Activated T-helper 2 cell treated with anti-CD3 and anti-CD28 coated beads, Interferon-gamma antibody, Interleukin-2, Interleukin-4, amounts not matched to agents 10 μg/mL and 5 μg/mL and 100 μg/mL, durations not matched to agents 14 hours and 24 hours and 36 hours (primary cell): ENCODE measurements around the gene POLR2C. TPM values are rescaled to one million over a fixed set of nuclear protein-coding genes. Genes with fewer than 3 reads are reported as not detected.

Experiments used
- DNase-seq: peaks from one replicate; pipeline ENCODE4 v3.0.0; 2021; ENCODE audit warnings: low spot score
- H3K27ac Mint-ChIP-seq: one replicate; pipeline ENCODE4 v1.8.0; 2021; ENCODE audit warnings: mixed read lengths
- H3K27me3 Mint-ChIP-seq: one replicate; pipeline ENCODE4 v1.8.0; 2021; ENCODE audit warnings: low read depth, mixed read lengths
- H3K36me3 Mint-ChIP-seq: one replicate; pipeline ENCODE4 v1.8.0; 2021; ENCODE audit warnings: low read depth, mixed read lengths
- H3K4me1 Mint-ChIP-seq: one replicate; pipeline ENCODE4 v1.8.0; 2021; ENCODE audit warnings: low read depth, mixed read lengths
- H3K4me3 Mint-ChIP-seq: one replicate; pipeline ENCODE4 v1.8.0; 2021; ENCODE audit warnings: low read depth, mild to moderate bottlenecking, moderate library complexity, mixed read lengths
- H3K9me3 Mint-ChIP-seq: one replicate; pipeline ENCODE4 v1.8.0; 2021; ENCODE audit warnings: mixed read lengths
- intact Hi-C: fragments of 100-400 bp; cut with micrococcal nuclease; formaldehyde crosslinking; loops from one replicate; pipeline ENCODE4 v1.15.1; 2023
- total RNA-seq: library from RNA; stranded (reverse); gene quantifications from 2 replicates; pipeline ENCODE4 v1.2.3, GENCODE V29; 2022

POLR2C gene
- total RNA-seq, 1 donor from 2014 or later: 75.6 TPM

DNA sequence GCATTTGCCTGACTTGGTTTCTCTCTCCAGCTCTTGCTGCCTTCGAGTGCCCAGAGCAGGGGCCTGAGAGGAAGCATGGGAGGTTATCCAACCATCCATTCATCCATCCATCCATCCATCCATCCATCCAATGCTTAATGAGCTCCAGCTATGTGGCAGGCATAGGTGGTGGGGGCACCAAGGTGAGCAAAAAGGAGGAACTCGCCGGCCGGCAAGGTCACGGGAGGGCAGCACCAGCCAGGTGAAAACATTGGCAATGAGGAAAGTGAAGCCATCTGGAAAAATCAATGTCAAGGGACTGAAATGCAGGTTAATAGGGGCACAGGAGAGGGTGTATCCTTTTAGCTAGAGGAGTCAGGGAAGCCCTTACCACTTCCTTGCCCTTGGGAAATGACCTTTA is 42.0 kb downstream of the POLR2C start:
- DNase-seq: no peak
- Mint-ChIP-seq H3K9me3 (no peaks in the 10 kb centered on the region), H3K4me1 (peaks cover 11% of the 10 kb centered on the region), H3K36me3 (no peaks in the 10 kb centered on the region), H3K27me3 (no peaks in the 10 kb centered on the region), H3K4me3 (no peak overlapping the region), H3K27ac (no peak overlapping the region)
- intact Hi-C loops: no loop called here

DNA sequence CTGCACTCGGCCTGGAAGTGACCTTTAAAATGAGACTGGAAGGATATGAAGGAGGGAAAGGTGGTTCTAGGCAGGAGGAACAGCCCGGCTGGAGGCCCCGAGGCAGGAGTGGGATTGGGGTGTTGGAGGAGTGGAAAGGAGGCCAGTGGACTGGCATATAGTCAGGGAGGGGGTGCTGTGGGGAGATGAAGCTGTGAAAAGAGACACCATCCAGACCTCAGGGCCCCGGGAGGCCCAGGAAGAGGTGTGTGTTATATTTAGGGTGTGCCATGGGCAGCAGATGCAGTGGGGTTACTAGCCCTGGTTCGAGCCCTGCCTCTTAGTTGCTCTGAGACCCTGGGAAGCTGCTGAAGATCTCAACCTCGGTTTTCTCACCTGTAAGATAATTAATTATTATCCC is 42.7 kb downstream of the POLR2C start:
- Mint-ChIP-seq H3K27ac (no peak overlapping the region), H3K9me3 (no peaks in the 10 kb centered on the region), H3K4me1 (peaks cover 11% of the 10 kb centered on the region), H3K36me3 (no peaks in the 10 kb centered on the region), H3K27me3 (no peaks in the 10 kb centered on the region), H3K4me3 (no peak overlapping the region)
- no peak for DNase-seq
- intact Hi-C loops: no loop called here

DNA sequence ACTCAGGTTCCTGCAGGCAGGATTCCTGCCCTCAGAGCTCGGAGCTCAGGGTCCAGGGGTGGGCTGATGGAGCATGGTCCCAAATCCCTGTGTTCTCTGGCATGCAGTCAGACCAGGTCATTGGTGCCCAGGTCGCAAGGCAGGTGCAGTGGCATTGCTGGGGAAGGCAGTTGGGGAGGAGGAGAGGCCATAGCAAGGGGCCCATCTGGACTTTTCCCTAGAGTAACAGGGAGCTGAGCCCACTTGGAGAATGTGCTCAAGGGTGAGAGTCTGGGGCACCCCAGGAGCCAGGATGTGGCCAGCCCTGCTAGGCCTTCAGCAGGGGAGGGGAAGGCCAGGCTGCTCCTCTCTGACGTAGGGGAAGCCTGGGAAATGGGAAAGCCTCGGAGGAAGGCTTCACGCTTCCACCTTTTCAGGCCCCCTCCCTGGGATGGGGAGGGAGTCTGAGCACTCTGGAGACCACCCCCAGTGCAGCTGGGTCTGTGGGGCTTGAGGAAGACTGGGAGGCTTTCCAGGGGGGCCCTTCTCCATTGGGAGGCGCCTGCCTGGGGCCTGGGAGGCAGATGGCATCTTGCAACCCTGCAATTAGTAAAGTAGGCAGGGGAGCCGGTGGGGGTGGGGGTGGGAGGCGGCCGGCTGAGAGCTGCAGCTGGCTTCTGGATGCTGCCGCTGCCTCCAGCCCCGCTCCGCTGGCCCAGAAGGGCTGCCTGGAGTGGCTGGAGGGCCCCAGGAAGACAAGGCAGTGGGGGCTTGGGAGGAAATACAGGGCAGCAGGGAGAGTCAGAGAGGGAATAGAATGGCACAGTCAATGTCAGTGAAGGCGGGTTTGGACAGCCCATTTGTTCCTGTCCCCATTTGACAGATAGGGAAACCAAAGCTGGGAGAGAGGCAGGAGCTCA is 44.9 kb downstream of the POLR2C start:
- H3K4me1 Mint-ChIP-seq: no peaks in the 10 kb centered on the region
- H3K9me3 Mint-ChIP-seq: no peaks in the 10 kb centered on the region
- intact Hi-C loops: no loop called here
- no peaks in the 10 kb centered on the region for H3K36me3 Mint-ChIP-seq
- no peak overlapping the region for H3K27ac Mint-ChIP-seq
- no peaks in the 10 kb centered on the region for H3K27me3 Mint-ChIP-seq
- no peak for DNase-seq
- no peak overlapping the region for H3K4me3 Mint-ChIP-seq

DNA sequence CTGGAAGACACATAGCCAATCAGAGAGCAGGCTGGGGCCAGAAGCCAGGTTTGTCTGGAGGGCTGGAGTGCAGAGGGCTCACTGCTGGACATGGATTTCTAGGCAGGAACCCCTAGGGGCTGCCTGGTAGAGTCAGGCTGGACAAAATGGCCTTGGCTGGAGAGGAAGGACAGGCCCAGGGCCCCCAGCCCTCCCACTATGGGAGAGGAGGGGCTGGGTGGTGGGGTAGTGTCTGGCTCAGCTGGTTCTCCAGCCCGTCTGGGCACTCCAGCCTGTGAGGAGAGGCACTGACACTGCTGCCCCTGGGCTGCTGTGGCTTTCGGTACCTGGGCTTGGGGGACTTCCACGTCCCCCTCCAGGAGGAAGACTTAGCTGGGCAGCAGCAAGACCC is 45.6 kb downstream of the POLR2C start:
- Mint-ChIP-seq H3K4me3 (no peak overlapping the region), H3K36me3 (no peaks in the 10 kb centered on the region), H3K27ac (no peak overlapping the region), H3K9me3 (no peaks in the 10 kb centered on the region), H3K4me1 (no peaks in the 10 kb centered on the region), H3K27me3 (no peaks in the 10 kb centered on the region)
- DNase-seq: no peak
- intact Hi-C loops: no loop called here

DNA sequence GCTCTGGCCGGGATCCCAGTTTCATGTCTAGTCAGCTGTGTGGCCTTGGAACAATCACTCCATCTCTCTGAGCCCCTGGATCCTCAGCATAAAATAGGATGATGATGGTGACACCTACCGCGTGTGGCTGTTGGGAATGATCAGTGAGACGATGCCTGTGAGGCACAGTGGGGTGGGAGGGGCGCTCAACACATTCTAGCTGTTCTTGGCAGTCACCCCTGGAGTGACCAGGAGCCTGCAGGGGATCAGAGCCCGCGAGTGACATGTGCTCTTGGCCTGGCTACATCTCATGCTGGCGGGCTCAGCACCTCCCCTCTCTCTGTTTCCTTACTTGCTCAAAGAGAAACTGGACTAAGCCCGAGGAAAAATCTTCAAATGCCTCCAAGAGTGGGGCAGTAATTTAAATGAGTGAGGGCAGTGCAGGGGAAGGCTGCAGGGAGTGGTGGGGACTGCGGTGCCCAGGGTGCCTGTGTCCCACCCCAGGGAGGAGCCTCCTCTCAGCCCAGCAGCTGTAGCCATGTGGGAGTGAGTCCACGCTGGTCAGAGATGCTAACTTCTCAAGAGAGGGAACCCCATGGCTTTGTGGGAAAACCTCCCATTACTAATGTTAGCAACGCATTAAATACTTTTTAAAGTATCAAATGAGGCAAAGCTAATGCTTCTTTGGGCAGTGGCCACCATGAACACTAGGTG is 46.9 kb downstream of the POLR2C start:
- H3K27ac Mint-ChIP-seq: no peak overlapping the region
- no peaks in the 10 kb centered on the region for H3K9me3 Mint-ChIP-seq
- no peak for DNase-seq
- H3K27me3 Mint-ChIP-seq: no peaks in the 10 kb centered on the region
- H3K4me1 Mint-ChIP-seq: no peaks in the 10 kb centered on the region
- intact Hi-C loops: no loop called here
- H3K36me3 Mint-ChIP-seq: no peaks in the 10 kb centered on the region
- no peak overlapping the region for H3K4me3 Mint-ChIP-seq

DNA sequence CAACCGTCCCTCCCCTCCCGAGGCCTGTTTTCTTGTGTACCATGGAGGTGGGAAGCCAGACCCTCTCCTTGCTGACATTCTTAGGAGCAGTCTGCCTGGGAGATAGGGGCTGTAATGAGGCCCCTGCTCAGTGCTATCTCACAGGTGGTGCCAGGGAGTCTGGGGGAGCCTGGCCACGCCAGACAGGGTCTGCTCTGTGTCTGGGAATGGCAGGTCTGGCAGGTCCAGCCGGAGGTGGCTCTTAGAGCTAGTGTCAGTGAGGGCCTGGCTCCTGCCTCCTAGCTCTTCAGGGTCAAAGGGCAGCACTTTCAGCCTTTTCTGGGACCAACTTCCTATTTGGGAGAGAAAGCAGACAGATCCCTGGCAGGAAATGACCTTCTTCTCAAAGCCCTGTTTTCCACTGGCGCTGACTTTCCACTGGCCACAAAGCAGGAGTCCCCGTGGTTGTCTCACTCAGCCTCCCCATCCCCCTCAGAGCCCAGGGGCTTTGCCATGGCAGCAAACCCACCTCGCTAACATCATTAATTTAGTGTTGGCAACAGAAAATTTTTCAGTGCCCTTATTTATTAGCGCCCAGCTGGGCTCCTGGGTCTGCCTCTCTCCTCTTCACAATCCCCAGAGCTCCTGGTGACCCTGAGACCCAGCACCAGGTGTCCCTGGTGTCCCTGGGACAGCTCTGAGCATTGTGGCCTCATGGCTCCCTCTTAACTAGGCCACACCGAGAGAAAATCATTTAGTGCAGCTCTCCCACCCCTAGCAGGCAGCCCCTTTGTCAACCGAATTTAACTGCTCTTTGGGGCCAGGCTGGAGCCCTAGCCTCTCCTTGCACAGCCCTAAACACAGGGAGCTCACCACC is 47.8 kb downstream of the POLR2C start:
- DNase-seq: no peak
- Mint-ChIP-seq H3K9me3 (no peaks in the 10 kb centered on the region), H3K27ac (no peak overlapping the region), H3K36me3 (no peaks in the 10 kb centered on the region), H3K4me1 (no peaks in the 10 kb centered on the region), H3K4me3 (no peak overlapping the region), H3K27me3 (no peaks in the 10 kb centered on the region)
- intact Hi-C loops: no loop called here

DNA sequence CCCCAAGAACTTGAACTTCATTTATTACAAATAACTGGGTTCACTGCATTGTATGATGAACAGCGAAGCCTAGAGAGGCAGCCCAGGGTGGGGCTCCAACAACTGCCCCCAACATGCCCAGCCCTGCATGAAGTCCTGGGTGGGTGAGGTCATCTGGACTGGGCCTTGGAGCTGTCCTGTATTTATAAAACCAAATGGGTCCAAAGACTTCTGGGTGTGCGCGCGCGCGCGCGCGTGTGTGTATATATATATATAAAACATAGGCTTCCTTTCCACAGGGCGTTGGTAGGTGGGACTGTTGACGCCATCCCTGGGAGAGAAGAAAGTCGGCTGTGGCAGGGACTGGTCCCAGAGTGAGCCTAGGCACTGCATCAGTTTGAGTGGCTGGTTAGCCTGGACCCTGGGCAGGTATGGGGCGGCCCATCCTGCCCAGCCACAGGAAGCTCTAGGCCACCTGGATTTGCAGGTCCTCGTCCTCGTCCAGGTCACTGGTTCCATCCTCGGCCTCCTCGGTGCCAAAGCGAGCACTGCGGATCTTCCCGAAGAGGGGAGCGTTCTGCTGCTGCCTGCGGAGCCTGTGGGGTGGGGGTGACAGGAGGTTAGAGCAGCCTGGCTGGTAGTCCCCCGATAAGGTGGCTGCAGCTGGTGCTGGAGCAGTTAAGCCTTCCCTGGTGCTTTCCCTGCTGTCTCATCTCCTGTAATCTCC is 50.0 kb downstream of the POLR2C start:
- DNase-seq: no peak
- no peak overlapping the region for H3K27ac Mint-ChIP-seq
- no peaks in the 10 kb centered on the region for H3K4me1 Mint-ChIP-seq
- H3K27me3 Mint-ChIP-seq: no peaks in the 10 kb centered on the region
- no peaks in the 10 kb centered on the region for H3K9me3 Mint-ChIP-seq
- H3K36me3 Mint-ChIP-seq: peaks cover 3% of the 10 kb centered on the region
- intact Hi-C loops: no loop called here
- H3K4me3 Mint-ChIP-seq: no peak overlapping the region

DNA sequence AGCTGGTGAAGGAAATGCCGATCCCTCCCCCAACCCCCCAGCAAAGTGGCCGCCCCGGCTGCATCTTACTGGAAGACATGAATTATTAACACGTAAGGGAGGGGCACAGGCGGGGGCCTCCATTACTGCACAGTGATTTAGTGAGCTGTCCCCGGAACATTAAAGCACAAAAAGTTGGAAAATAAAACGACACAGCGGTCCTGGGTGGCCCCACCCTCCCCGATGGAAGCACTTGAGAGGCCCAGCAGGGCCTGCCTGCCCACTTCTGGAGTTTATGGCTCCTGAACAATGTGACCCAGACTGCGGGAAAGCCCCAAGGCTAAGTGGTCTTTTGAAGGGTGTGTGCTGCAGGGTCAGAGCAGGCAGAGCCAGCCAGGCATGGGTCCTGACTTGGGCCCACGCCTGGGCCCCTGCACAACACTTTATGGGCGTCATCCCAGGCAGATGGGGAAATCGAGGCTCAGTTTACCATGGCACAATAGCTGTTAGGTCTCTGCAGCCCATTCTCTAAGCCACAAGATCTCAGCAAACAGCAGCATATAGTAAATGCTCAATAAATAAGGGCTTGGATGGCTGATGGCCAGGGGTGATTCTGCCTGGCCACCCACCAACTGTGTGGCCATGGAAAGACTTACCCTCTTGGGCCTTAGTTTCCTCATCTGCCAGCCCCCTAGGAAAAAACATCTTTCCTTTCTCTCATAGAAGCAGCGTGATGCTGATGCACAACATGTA is 51.1 kb downstream of the POLR2C start:
- DNase-seq: no peak
- Mint-ChIP-seq H3K4me1 (no peaks in the 10 kb centered on the region), H3K27me3 (no peaks in the 10 kb centered on the region), H3K4me3 (no peak overlapping the region), H3K36me3 (peaks cover 3% of the 10 kb centered on the region), H3K27ac (no peak overlapping the region), H3K9me3 (no peaks in the 10 kb centered on the region)
- intact Hi-C loops: no loop called here

DNA sequence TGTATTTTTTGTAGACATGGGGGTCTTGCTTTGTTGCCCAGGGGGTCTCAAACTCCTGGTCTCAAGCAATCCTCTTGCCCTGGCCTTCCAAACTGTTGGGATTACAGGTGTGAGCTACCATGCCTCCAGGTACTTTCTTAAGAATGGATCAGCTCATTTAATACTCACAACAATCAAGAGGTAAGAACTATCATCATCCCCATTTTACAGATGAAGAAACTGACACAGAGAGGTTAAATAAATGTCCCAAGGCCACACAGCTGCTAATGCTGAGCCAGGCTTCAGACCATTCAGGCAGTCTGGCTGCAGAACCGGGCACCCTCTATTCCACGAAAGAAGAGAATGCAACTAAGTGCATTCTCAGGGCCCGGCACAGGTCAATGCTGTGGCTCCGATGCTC is 51.9 kb downstream of the POLR2C start:
- H3K9me3 Mint-ChIP-seq: no peaks in the 10 kb centered on the region
- no peak overlapping the region for H3K27ac Mint-ChIP-seq
- H3K36me3 Mint-ChIP-seq: peaks cover 3% of the 10 kb centered on the region
- no peaks in the 10 kb centered on the region for H3K4me1 Mint-ChIP-seq
- DNase-seq: no peak
- H3K4me3 Mint-ChIP-seq: no peak overlapping the region
- intact Hi-C loops: no loop called here
- no peaks in the 10 kb centered on the region for H3K27me3 Mint-ChIP-seq

DNA sequence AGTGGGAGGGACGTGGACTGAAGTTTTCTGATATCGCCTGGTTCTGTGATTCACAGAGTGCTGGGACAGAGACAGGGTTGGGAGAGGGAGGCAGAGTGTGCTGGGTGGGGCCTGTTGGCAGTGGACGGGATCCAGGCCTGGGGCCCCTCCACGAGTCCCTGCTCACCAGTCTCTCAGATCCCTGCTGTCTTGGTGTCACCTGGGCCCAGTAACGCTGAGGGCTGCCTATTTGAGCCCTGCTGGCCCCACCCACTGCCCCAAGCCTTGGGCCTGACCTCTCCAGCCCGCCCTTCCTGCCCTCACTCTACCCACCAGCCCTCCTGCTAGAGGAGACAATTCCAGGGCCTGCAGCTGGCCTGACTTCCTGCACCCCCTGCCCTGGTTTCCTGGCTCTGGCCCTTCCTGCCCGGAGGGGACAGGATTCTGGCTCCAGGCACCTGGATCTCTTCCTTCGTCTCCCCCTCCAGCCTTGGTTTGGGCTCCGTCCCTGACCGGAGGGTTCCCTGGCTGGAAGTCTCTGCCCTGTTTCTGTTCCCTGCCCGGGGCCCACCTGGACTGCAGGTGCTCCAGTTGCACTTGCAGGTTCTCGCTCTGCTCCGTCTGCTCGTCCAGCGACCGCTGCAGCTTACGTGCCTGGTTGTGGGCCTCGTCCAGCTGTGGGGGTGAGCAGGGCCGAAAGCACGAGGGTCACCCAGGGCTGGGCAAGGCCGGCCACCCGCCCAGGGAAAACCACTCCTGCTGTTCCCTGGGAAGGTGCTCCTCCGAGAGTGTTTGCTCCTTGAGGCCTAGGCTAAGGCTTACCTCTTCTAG is 52.5 kb downstream of the POLR2C start:
- Mint-ChIP-seq H3K4me1 (no peaks in the 10 kb centered on the region), H3K27ac (no peak overlapping the region), H3K4me3 (no peak overlapping the region), H3K9me3 (no peaks in the 10 kb centered on the region), H3K36me3 (peaks cover 3% of the 10 kb centered on the region), H3K27me3 (no peaks in the 10 kb centered on the region)
- DNase-seq: no peak
- intact Hi-C loops: no loop called here

DNA sequence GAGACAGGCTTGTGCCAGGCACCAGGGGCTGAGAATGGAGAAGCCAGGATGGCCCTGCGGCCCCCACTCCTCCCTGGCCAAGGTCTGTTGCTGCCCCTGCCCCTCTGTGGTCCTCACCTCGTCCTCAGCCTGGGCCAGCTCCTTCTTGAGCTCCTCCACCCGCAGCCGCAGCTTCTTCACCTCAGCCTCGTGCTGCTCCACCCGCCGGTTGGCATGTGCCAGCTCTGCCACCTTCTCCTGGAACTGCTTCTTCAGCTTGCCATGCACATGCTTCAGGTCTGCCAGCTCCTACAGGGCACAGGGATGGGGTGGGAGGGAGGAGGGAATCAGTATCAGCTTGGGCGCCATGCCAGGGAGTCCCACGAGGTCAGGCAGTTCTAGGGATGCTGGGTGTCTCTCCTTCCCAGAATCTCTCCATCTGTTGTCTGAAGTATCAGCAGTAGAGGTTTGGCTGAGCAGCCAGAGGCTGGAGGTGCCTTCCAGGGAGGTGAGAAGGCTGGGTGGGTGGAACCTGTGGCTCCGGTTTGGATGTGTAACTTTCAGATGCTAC is 53.8 kb downstream of the POLR2C start:
- H3K27me3 Mint-ChIP-seq: no peaks in the 10 kb centered on the region
- H3K36me3 Mint-ChIP-seq: peaks cover 6% of the 10 kb centered on the region
- intact Hi-C loops: no loop called here
- no peaks in the 10 kb centered on the region for H3K4me1 Mint-ChIP-seq
- H3K4me3 Mint-ChIP-seq: no peak overlapping the region
- H3K27ac Mint-ChIP-seq: no peak overlapping the region
- no peaks in the 10 kb centered on the region for H3K9me3 Mint-ChIP-seq
- DNase-seq: no peak
